Upper lobe of right lung (tissue), 1 donor: ENCODE data around the gene ESRRG. TPM values are rescaled to one million over a fixed set of nuclear protein-coding genes. Genes with fewer than 3 reads are reported as not detected.
"Not testable (repeated sequence)": the region's sequence is repeated elsewhere in the genome, so short reads cannot be mapped to it uniquely, and the experiment has no call there.

Experiments
- ATAC-seq: fragments of 200-7000 bp; cut with Tn5 transposase; one replicate; pipeline ENCODE4 v1.9.1; 2020; ENCODE audit warnings: mild to moderate bottlenecking, moderate library complexity
- DNase-seq: peaks from one replicate; pipeline ENCODE4 v3.0.0-alpha.2; 2020
- H3K27ac ChIP-seq: fragments of 200-600 bp; one replicate; pipeline ENCODE4 v1.8.0; 2022
- H3K27me3 ChIP-seq: fragments of 200-600 bp; one replicate; pipeline ENCODE4 v1.8.0; 2022; ENCODE audit warnings: mild to moderate bottlenecking
- H3K36me3 ChIP-seq: fragments of 200-600 bp; one replicate; pipeline ENCODE4 v1.8.0; 2022
- H3K4me1 ChIP-seq: fragments of 200-600 bp; one replicate; pipeline ENCODE4 v1.8.0; 2022
- H3K4me3 ChIP-seq: fragments of 200-600 bp; one replicate; pipeline ENCODE4 v1.8.0; 2022; ENCODE audit warnings: mild to moderate bottlenecking
- H3K9me3 ChIP-seq: fragments of 200-600 bp; one replicate; pipeline ENCODE4 v1.8.0; 2022
- intact Hi-C: fragments of 100-400 bp; cut with DNase I; formaldehyde crosslinking; loops from one replicate; pipeline ENCODE4 v1.11.0; 2022
- total RNA-seq: library from RNA; stranded (reverse); fragmentation: NEBNext Ultra II Directional; extraction: Animal tissue kit (Norgen Biotek cat#: 25700); gene quantifications from one replicate; pipeline ENCODE4 v1.2.1, GENCODE V29; 2021
- TF ChIP-seq, protein P1 (sequence below): fragments of 200-600 bp; IDR thresholded peaks from one replicate; pipeline ENCODE4 v1.8.0; 2022; ENCODE audit warnings: antibody characterized with exemption
- donor health status: DM: no; HTN: yes; CAD: no; lungs with severe emphysema.

The ESRRG gene
- total RNA-seq, 1 donor from 2014 or later = 0.29 TPM

DNA sequence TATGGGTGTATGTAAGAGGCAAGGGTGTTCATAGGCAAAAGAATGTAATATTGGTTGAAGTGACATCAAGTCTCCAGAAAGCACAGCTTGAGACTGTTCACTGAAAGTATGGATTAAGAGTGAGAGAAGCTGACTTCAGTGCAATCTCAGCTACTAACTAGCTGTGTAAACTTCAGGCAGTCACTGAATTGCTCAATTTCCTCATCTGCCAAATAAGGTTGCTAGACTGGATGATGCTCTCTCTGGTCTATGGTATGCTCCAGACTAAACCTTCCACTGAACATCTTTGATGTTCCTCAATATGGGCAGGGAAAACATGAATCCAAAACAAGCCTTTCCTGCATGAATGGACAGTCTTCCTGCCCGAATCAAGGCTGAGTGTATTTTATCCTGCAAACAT, 188.2 kb downstream of the ESRRG start:
- H3K4me3 ChIP-seq = no peak overlapping the region
- intact Hi-C loops = no loop called here
- peaks cover 7% of the 10 kb centered on the region for H3K4me1 ChIP-seq
- no peak overlapping the region for H3K27ac ChIP-seq
- H3K9me3 ChIP-seq = no peaks in the 10 kb centered on the region
- no peaks in the 10 kb centered on the region for H3K27me3 ChIP-seq
- DNase-seq (no peak), ATAC-seq (no peak)
- no peaks in the 10 kb centered on the region for H3K36me3 ChIP-seq
- TF ChIP-seq, protein P1, sequence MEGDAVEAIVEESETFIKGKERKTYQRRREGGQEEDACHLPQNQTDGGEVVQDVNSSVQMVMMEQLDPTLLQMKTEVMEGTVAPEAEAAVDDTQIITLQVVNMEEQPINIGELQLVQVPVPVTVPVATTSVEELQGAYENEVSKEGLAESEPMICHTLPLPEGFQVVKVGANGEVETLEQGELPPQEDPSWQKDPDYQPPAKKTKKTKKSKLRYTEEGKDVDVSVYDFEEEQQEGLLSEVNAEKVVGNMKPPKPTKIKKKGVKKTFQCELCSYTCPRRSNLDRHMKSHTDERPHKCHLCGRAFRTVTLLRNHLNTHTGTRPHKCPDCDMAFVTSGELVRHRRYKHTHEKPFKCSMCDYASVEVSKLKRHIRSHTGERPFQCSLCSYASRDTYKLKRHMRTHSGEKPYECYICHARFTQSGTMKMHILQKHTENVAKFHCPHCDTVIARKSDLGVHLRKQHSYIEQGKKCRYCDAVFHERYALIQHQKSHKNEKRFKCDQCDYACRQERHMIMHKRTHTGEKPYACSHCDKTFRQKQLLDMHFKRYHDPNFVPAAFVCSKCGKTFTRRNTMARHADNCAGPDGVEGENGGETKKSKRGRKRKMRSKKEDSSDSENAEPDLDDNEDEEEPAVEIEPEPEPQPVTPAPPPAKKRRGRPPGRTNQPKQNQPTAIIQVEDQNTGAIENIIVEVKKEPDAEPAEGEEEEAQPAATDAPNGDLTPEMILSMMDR = no peak

DNA sequence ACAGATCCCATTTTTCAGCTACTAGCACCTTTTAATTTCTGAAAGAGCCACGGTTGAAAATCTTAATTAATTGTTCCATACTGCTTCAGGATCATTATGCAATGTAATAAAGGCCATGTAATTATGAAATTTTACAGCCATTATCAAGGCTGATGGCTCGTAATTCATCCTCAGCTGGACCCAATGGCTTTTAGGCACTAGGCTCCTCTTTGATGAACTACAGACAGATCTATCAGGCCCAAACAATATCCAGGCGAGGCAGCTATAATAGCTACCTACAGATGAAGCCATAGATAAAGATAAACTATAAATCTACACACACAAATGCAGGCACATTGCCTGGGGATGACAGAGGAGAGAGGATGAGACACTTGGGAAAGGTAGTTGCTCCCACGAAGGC, 189.5 kb downstream of the ESRRG start:
- Histone ChIP-seq H3K9me3 (no peaks in the 10 kb centered on the region), H3K36me3 (no peaks in the 10 kb centered on the region), H3K27me3 (no peaks in the 10 kb centered on the region), H3K4me3 (no peak overlapping the region), H3K27ac (no peak overlapping the region), H3K4me1 (peaks cover 12% of the 10 kb centered on the region)
- intact Hi-C loops = no loop called here
- DNase-seq = no peak
- TF ChIP-seq, protein P1 = no peak
- ATAC-seq = no peak

DNA sequence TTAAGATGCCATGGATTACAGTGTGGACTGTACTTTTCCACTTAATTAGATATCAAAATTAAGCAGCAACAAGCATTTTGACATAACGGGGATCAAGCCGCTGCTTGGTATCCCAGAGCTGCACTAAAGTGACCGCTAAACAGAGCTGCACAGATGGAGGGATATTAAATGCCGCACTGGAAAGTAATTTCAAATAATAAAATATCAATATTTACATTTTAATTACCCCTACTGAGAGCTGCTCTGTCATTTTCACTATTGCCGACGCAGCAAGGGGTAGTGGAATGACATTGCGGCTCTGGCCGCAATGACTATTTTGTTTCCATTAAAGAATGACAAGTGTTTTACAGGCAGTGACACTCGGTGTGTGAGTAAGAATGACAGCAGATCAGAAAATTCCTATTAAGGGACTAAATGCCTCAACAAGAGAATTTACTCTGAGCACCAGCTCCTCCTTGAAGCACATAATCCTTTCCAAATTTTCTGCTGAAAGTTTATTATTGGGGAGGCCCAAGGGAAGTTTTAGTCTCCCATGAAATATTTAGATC, 190.9 kb downstream of the ESRRG start:
- TF ChIP-seq, protein P1 = no peak
- Histone ChIP-seq H3K9me3 (no peaks in the 10 kb centered on the region), H3K4me1 (peaks cover 12% of the 10 kb centered on the region), H3K36me3 (no peaks in the 10 kb centered on the region), H3K27me3 (no peaks in the 10 kb centered on the region), H3K27ac (no peak overlapping the region), H3K4me3 (peak overlapping the region; percentile 50)
- intact Hi-C loops = no loop called here
- ATAC-seq = no peak
- DNase-seq = no peak

DNA sequence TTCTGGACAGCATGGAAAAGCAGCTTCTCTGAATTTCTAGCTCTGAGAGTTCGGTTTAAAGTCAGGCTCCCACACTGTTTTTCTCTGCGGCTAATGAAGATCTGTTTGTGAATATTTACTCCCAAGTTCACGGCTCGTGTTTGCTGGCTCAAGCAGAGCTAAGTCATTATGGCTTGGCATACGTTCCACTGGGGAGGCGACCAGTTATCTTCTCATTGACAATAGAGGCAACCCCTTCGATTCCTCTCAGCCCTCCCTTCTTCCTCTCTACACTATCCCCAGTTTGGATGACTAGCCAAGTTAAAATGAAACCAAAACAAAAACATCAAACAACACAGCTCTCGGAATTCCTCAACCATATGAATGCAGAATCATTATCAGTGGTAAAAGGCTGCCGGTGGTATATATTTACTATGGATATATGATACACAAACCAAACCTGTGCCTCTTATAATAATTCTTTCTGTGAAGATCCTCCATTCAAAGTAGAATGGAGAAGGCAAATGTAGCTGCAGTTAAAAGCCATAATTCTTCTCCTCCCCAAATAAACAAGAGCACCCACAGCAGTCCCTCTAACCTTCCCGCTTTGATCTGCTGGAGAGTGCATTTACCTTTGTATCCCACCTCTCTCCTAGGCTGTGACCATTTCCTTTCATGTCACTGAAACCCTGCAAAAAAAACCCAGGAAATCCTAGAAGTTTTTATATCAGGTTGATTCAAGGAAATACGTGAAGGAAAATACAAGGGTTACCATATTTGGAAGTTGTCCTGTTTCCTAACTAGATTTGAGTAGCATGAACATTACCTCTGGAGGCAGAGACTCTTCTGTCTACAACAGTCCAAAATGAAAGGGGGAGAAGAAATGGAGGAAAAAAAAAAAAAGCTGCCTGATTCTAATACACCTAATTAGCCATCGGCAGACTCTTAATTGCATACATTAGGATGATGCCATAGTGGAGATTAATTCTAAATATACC, 191.7 kb downstream of the ESRRG start:
- Histone ChIP-seq H3K36me3 (no peaks in the 10 kb centered on the region), H3K27me3 (no peaks in the 10 kb centered on the region), H3K9me3 (no peaks in the 10 kb centered on the region), H3K27ac (peak overlapping the region; percentile 53), H3K4me3 (peak overlapping the region; percentile 50), H3K4me1 (peaks cover 12% of the 10 kb centered on the region)
- TF ChIP-seq, protein P1 = no peak
- DNase-seq (no peak), ATAC-seq (peak; percentile 42)
- intact Hi-C loops = no loop called here

DNA sequence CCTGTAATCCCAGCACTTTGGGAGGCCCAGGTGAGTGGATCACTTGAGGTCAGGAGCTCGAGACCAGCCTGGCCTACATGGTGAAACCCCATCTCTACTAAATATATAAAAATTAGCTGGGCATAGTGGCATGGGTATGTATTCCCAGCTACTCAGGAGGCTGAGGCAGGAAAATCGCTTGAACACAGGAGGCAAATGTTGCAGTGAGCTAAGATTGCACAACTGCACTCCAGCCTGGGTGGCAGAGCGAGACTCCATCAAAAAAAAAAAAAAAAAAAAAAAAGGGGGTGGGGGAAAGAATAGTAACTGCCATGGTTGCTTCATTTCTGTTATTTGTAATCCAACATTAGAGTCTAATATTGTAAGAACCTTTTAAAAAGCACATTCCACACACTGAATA, 193.4 kb downstream of the ESRRG start:
- H3K36me3 ChIP-seq, intact Hi-C loops, H3K27me3 ChIP-seq, H3K9me3 ChIP-seq, H3K27ac ChIP-seq, H3K4me3 ChIP-seq, DNase-seq: not testable (repeated sequence)
- peaks cover 12% of the 10 kb centered on the region for H3K4me1 ChIP-seq
- peak; percentile 19 for ATAC-seq

DNA sequence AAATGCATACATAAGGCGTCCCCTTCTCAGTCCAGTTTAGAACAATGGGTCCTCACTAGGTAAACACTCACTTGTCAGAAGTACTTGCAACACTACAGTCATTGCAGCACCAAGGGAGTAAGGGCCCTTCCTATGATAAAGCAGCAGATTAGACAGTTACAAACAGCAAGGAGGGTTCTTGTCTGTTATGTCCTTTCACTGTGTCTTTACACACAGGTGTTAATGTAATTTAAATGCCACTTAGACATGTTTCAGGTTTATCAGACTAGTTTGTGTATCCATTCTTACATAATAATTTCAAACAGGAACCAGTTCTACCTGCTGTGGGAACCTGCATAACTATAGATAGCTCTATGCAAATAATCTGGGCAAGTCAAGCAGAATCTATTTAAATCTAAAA, 194.4 kb downstream of the ESRRG start:
- Histone ChIP-seq H3K4me1 (peaks cover 12% of the 10 kb centered on the region), H3K9me3 (no peaks in the 10 kb centered on the region), H3K36me3 (no peaks in the 10 kb centered on the region), H3K4me3 (no peak overlapping the region), H3K27ac (no peak overlapping the region), H3K27me3 (no peaks in the 10 kb centered on the region)
- intact Hi-C loops = no loop called here
- TF ChIP-seq, protein P1 = no peak
- no peak for DNase-seq
- peak; percentile 87 for ATAC-seq
